Activated CD4-positive, CD25-positive, alpha-beta regulatory T cell treated with anti-CD3 and anti-CD28 coated beads, Interleukin-2, amount 50 U/mL, for 72 hours (primary cell): ENCODE measurements around the gene TNIK.

Source experiments
- DNase-seq: peaks from one replicate; pipeline ENCODE4 v3.0.0; 2021

The TNIK gene

DNA sequence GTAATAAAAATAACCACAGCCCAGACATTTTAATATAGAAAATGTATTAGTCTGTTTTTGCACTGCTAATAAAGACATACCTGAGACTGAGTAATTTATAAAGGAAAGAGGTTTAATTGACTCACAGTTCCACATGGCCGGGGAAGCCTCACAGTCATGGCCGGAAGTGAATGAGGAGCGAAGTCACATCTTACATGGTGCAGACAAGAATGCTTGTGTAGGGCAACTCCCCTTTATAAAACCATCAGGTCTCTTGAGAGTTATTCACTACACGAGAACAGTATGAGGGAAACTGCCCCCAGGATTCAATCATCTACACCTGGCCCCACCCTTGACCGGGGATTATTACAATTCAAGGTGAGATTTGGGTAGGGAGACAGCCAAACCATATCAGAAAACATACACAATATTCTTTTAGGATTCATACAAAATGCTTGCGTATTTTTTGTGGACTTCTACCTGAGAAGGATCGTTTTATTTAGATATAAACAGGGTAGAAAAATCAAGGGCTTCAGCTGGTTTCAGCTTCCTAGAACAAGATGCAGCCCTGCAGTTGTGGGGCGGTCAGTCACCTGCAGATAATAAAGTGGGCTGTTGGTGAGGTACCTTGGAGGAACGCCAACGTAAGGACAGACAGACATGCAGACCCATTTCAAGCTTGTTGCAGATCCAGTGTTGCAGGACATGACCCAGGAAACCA lies 101.9 kb downstream of the TNIK start:
- DNase-seq, result no peak

GRCh38 chr3:171357721-171358120 lies 102.5 kb downstream of the TNIK start:
- DNase-seq, result no peak

- DNase-seq, result no peak
Observed at GRCh38 chr3:171356251-171356650, 104.0 kb downstream of the TNIK start.

DNA sequence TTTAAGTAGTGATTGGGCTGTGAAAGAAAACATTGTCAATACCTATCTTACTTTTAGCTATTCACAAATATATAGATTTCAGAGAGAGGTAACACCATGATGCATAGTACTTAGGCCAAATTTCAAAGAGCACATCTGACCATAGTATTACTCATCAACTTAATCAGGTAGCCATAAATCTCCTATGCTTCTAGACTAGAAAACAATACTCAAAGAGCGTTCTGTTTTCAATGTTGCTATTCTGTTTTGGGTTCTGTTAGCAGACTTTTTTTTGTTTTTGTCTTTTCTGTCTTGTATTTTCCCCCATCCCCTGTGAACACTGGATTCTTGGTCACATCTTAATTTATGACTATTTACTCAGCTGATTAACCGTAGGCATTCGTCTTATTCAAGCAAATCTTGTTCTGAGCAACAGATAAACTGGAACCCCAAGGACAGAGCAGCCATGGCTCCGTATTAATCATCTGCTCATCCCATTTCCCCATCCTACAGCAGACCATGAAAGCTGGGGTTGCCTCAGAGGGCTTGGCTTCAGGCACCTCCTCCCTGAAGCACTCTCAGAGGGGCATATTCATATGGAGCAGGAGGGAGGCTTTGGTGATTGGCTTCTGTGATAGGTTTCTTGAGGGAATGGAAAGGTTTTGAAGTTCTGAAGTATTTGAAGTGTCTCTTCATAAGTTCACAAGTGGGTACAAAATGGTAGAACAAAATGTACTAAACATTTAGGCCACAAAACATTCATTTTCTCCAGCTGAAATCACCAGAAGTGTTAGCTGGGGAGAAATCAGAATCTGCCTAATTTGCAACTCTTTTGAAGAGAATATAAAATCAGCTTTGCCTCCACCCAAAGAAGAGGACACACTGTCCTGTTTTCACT lies 105.3 kb downstream of the TNIK start:
- no peak for DNase-seq

GRCh38 chr3:171354049-171354705 lies 106.0 kb downstream of the TNIK start:
- DNase-seq, result no peak

DNA sequence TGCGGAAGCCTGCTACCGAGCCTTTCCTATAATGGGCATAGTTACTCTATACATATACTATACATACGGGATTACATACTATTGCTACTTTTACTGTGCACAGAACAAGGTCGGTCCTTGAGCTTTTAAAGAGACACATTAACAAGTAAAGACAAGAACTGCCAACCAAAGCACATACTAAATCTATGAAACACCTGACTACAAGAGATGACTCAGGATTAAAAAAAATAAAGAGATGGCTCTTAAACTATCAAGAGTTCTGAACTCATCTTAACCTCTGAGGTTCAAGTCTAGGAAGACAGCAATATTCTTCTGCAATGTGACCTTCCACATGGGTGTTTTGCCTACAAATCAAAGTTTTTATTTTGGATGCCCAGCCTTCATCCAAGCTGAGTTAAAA lies 106.8 kb downstream of the TNIK start:
- DNase-seq, result no peak

- no peak for DNase-seq
Observed at GRCh38 chr3:171352387-171352935, 107.7 kb downstream of the TNIK start.

- no peak for DNase-seq
Observed at GRCh38 chr3:171351676-171352075, 108.5 kb downstream of the TNIK start.

- no peak for DNase-seq
Observed at GRCh38 chr3:171350364-171350763, 109.8 kb downstream of the TNIK start.

DNA sequence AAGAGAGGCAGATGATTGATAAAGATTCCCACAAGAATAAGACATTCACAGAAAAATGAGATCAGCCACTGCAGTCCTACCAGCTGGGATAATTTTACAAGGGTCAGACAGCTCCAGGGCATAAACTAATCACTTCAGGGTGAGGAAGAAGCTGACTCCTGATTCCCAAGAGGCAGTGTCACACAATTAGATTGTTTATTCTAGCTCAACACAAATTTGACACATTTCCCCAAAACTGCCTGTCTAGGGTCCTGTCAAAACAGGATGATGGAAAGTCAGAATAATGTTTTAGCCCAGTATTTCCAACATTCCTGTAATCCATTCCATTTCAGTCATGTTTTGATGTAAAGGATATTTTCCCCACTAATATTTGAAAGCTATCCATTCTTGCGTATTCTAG lies 110.8 kb downstream of the TNIK start:
- no peak for DNase-seq

DNA sequence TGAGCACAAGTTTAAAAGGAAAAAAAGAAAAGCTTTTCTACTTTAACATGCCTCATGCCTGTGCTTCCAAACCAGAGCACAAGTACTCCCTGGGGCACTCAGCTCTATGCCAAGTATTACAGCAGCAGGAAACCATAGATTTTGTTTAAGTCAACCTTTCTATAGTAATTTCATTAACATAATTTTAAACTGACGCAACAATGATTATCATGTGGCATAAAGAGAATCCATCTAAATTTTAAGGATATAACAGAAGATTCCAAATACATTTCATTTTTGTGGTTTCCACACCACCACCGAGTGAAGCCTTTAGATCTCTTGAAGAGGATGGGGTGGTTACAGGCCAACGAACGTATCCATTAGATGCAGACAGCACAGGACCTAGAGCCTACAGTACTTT lies 112.1 kb downstream of the TNIK start:
- DNase-seq, result no peak

- DNase-seq, result no peak
Observed at GRCh38 chr3:171347301-171348039, 112.7 kb downstream of the TNIK start.

DNA sequence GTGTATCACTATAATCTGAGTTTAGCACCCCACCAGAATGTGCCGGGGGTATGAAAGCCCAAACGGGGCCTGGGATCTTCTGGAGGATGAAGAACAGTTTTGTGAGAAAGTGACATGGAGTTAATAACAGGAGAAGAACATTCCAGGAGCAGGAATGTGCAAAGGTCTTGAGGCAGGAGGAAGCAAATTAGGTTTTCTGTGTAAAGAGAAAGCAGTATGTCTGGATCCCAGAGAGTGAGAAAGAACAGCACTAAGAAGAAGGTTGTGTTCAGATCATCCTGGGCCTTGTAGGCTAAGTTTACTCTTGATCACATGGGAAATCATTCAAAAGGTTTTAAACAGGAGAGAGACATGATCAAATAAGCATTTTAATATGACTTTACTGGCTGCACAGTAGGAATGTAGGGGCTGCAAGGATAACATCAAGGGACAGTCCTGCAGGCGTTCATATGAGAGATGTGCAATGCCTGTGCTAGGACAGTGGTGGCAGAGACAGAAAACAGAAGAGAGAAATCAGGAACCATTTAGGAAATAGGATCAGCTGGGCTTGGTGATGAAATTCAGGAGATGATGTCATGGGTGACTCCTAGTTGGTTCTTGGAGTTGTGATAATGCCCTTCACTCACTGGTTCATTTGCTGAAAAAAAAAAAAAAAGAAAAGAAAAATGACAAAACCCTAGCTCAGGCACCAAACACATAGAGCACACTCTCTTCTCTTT lies 113.5 kb downstream of the TNIK start:
- no peak for DNase-seq

DNA sequence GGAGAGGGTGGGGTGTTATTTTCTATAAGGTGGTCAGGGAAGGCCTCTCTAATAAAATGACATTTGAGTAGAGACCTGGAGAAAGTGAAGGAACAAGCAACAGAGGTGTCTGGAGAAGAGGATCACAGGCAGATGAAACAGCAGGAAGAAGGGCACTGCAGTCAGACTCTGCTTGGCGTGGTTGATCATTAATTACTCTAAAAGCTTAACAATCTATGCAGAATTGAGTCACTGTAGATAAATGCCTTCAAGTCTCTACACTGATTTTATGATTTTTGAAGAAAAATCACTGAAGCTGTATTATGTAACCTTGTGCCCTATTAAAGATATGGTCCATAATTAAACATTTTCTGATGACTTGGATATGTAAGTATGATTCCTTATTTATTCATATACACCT lies 114.2 kb downstream of the TNIK start:
- no peak for DNase-seq

DNA sequence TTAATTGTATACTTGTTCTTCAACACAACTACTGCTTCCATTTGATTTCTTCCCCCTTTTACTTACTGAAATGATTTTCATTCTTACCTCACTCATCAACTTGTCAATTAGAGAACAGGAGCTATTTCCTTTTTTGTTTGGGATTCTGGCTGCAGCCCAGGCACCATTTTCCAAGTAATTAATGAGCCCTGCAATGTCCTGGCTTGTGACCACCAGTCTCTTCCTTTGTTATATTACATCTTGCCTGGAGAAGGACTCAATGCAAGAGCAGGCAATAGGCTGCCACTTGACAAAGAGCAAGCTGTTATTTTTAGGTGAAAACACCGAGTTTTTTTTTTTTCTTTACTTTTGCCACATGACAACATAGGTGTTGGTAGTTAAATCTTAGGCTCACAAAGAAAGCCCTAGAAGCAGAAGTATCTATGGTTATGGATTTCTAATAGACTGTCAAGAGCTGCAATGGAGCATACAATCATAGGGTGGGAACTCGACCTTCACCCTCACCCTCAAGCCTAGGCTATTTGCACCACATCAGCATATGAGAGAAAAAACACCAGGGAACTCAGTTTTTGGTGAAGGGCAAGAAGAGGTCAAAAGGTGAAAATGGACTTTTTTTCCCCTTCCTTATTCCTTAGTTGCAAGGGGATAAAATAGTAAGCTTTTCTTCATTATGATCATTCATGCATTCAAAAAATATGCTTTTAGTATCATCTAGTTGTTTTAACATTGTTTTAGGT lies 114.9 kb downstream of the TNIK start:
- no peak for DNase-seq

- no peak for DNase-seq
Observed at GRCh38 chr3:171343693-171344092, 116.5 kb downstream of the TNIK start.

GRCh38 chr3:171342783-171343420 lies 117.3 kb downstream of the TNIK start:
- DNase-seq, result no peak

GRCh38 chr3:171342200-171342599 lies 118.0 kb downstream of the TNIK start:
- DNase-seq, result no peak

GRCh38 chr3:171340434-171340833 lies 119.8 kb downstream of the TNIK start:
- no peak for DNase-seq

DNA sequence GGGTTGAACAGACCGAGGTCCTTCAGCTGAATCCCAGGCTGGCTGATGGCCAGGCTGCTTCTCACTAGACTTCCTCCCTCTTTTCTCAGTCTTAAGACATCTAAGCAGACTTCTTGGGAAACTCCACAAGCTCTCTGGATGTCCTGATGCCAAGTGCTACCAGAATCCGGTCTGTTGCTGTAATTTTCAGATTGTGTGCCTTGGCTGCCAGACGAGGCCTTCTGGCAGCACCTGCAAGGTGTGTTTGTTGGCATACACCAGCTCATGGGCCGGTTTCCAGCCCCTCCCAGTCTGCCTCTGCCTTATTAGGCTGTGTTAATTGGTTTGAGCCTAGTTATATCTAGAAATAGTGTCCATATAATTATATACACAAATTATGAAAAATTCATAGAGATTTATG lies 120.6 kb downstream of the TNIK start:
- no peak for DNase-seq

DNA sequence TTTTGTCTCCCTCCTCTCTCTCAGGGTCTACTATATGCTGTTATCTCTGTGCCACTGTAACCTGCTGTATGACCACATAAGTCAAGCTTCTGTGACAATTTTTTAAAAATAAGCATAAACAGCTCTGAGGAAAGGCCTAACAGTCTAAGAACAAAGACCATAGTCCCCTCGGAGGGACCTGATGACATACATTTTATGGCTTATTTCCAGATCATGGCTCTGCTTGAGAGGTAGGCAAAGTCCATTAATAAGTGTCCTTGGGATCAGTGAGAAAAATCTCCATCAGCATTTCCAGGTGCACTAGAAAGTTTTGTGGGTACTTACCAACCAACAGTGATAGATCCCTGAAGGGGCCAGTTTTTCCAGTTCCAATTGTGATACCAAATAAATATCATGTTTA lies 123.8 kb downstream of the TNIK start:
- no peak for DNase-seq
